AG04449 (cell line): ENCODE data around the gene PFDN2.

ENCODE experiments used
- CTCF ChIA-PET: fragments of 350-600 bp; formaldehyde crosslinking; extraction: SDS; loops from one replicate; lab custom pipeline; 2021; ENCODE audit warnings: antibody characterized with exemption; lab: Yijun Ruan, JAX
- POLR2A ChIA-PET: fragments of 400-600, 350-600 bp; formaldehyde crosslinking; extraction: SDS; loops from one replicate; lab custom pipeline; 2020; ENCODE audit warnings: antibody characterized with exemption, inconsistent platforms; lab: Yijun Ruan, JAX
- DNase-seq: peaks from one replicate; pipeline ENCODE4 v3.0.0-alpha.2; 2010; ENCODE audit warnings: low read depth, low spot score
- H3K4me3 ChIP-seq: 2 replicates; pipeline ENCODE4 v1.5.1; 2011; ENCODE audit warnings: low read depth, mild to moderate bottlenecking, control low read depth, low read length
- CTCF ChIP-seq: IDR thresholded peaks from one replicate; pipeline ENCODE4 v1.5.1; 2011; ENCODE audit warnings: mild to moderate bottlenecking, moderate library complexity, low read length, control low read depth, inconsistent platforms; ENCODE audit not compliant: insufficient read depth; ENCODE audit errors: missing control alignments

The PFDN2 gene

GRCh38 chr1:161084597-161084988 is 33.2 kb downstream of the PFDN2 start:
- TF ChIP-seq CTCF, result no peak
- no peak for DNase-seq
- CTCF ChIA-PET, result interaction anchor here (0.8 to 7.8 kb wide), 6 partner anchors 9 to 87 kb away, joined by 3 to 82 read pairs (median 12); partner anchors contain the start of gene KLHDC9
- no peak overlapping the region for H3K4me3 ChIP-seq
- POLR2A ChIA-PET, result interaction anchor here (0.7 kb wide), 1 partner anchor 39 kb away, joined by 3 read pairs; the partner anchor contains the start of gene USF1

GRCh38 chr1:161083748-161084596 is 33.9 kb downstream of the PFDN2 start:
- no peak for TF ChIP-seq CTCF
- no peak for DNase-seq
- H3K4me3 ChIP-seq, result no peak overlapping the region
- CTCF ChIA-PET, result interaction anchor here (1.0 to 7.8 kb wide), 6 partner anchors 10 to 94 kb away, joined by 3 to 82 read pairs (median 12); partner anchors contain the start of gene KLHDC9
- POLR2A ChIA-PET, result interaction anchor here (0.7 kb wide), 1 partner anchor 39 kb away, joined by 3 read pairs; the partner anchor contains the start of gene USF1

- CTCF ChIA-PET, result interaction anchor here (1.0 to 7.8 kb wide), 6 partner anchors 11 to 93 kb away, joined by 3 to 82 read pairs (median 19); partner anchors contain the start of gene KLHDC9
- DNase-seq, result no peak
- no peak overlapping the region for H3K4me3 ChIP-seq
- POLR2A ChIA-PET, result no interaction called here
- no peak for TF ChIP-seq CTCF
Measured at GRCh38 chr1:161082996-161083747, 34.7 kb downstream of the PFDN2 start.

GRCh38 chr1:161082483-161082882 is 35.4 kb downstream of the PFDN2 start:
- POLR2A ChIA-PET, result no interaction called here
- CTCF ChIA-PET, result interaction anchor here (1.0 to 7.8 kb wide), 6 partner anchors 11 to 92 kb away, joined by 3 to 82 read pairs (median 11); partner anchors contain the start of gene KLHDC9
- DNase-seq, result no peak
- no peak for TF ChIP-seq CTCF
- no peak overlapping the region for H3K4me3 ChIP-seq

GRCh38 chr1:161081519-161081918 is 36.3 kb downstream of the PFDN2 start:
- ChIA-PET POLR2A (no interaction called here), CTCF (interaction anchor here (2.0 to 5.4 kb wide), 3 partner anchors 10 to 15 kb away, joined by 16 to 19 read pairs (median 19); no protein-coding TSS in a partner anchor)
- no peak for TF ChIP-seq CTCF
- no peak for DNase-seq
- H3K4me3 ChIP-seq, result no peak overlapping the region
